A549 (cell line): ENCODE measurements around the gene NYAP1. TPM values are rescaled to one million over a fixed set of nuclear protein-coding genes. Genes with fewer than 3 reads are reported as not detected.

Experiments
- ATAC-seq, 2 experiments: fragments of 200-7000 bp in 1 of 2; fragments of >200 bp in 1 of 2; cut with Nextera tagmentation in 1 of 2; cut with Tn5 transposase in 1 of 2; 3 replicates each; pipeline versions ENCODE4 v1.8.0 to v1.9.1; 2018 to 2020; ENCODE audit warnings: mild to moderate bottlenecking in 1 of 2, moderate library complexity in 1 of 2
- CTCF ChIA-PET: fragments of 300-600 bp; sonication (Branson Sonifier 250); formaldehyde crosslinking; extraction: SDS; loops from one replicate; lab custom pipeline; 2021; ENCODE audit warnings: antibody characterized with exemption, inconsistent platforms; lab: Yijun Ruan, JAX
- POLR2A ChIA-PET: fragments of 350-600 bp; formaldehyde crosslinking; extraction: SDS; loops from one replicate; lab custom pipeline; 2021; ENCODE audit warnings: antibody characterized with exemption, inconsistent platforms; lab: Yijun Ruan, JAX
- DNase-seq, 2 experiments: peaks; one replicate each; pipeline versions ENCODE4 v3.0.0 to v3.0.0-alpha.2; 2011 to 2016; ENCODE audit warnings: low read depth in 1 of 2, low spot score in 1 of 2
- FAIRE-seq: peaks from 2 replicates; lab custom pipeline; 2011; peaks lifted over from hg19 to GRCh38; lab: Jason Lieb, UNC
- H3K27ac ChIP-seq, 2 experiments: fragments of >200 bp; sonication (Bioruptor Twin); formaldehyde crosslinking; 3 replicates each; pipeline ENCODE4 v1.5.1; 2016 to 2017
- H3K4me1 ChIP-seq: fragments of >200 bp; sonication (Bioruptor Twin); formaldehyde crosslinking; 3 replicates; pipeline ENCODE4 v1.6.1; 2016
- H3K4me2 ChIP-seq: fragments of >200 bp; sonication (Bioruptor Twin); formaldehyde crosslinking; 3 replicates; pipeline ENCODE4 v1.6.1; 2016
- H3K4me3 ChIP-seq: fragments of >200 bp; sonication (Bioruptor Twin); formaldehyde crosslinking; 3 replicates; pipeline ENCODE4 v1.5.1; 2016
- H3K9me3 ChIP-seq: fragments of >200 bp; sonication (Bioruptor Twin); formaldehyde crosslinking; 3 replicates; pipeline ENCODE4 v1.6.1; 2016
- CHD2 ChIP-seq: fragments of 150-350 bp; IDR thresholded peaks from 2 replicates; pipeline ENCODE4 v1.6.1; 2014; ENCODE audit warnings: low read length; ENCODE audit not compliant: partially characterized antibody
- CHD4 ChIP-seq: fragments of 200-600 bp; sonication (generic); IDR thresholded peaks from 2 replicates; pipeline ENCODE4 v1.6.1; 2016; ENCODE audit warnings: antibody characterized with exemption, mild to moderate bottlenecking, borderline replicate concordance
- EP300 ChIP-seq, 2 experiments: fragments of >200 bp; sonication (Bioruptor Twin); formaldehyde crosslinking; IDR thresholded peaks; 2 replicates in 1 of 2; 3 replicates in 1 of 2; pipeline ENCODE4 v1.6.1; 2016 to 2017
- FOSB ChIP-seq: fragments of 250-450 bp; sonication (Bioruptor Pico); IDR thresholded peaks from 2 replicates; pipeline ENCODE4 v1.5.0; 2020; ENCODE audit warnings: mild to moderate bottlenecking, moderate library complexity
- FOSL2 ChIP-seq, 2 experiments: fragments of 450-650 bp in 1 of 2; fragments of >200 bp in 1 of 2; sonication (Bioruptor Twin) in 1 of 2; formaldehyde crosslinking; IDR thresholded peaks; 2 replicates each; pipeline versions ENCODE4 v1.5.0 to v1.6.1; 2016 to 2020; ENCODE audit warnings: mild to moderate bottlenecking in 1 of 2, moderate library complexity in 1 of 2
- GATA3 ChIP-seq: IDR thresholded peaks from 2 replicates; pipeline ENCODE4 v1.6.1; 2012; ENCODE audit warnings: borderline replicate concordance
- HOXB5 ChIP-seq: fragments of 250-450 bp; sonication (Bioruptor Pico); IDR thresholded peaks from 2 replicates; pipeline ENCODE4 v1.5.0; 2020; ENCODE audit warnings: mild to moderate bottlenecking, moderate library complexity
- JUN ChIP-seq, 2 experiments: fragments of >200 bp; sonication (Bioruptor Twin); formaldehyde crosslinking; IDR thresholded peaks; 2 replicates in 1 of 2; 3 replicates in 1 of 2; pipeline ENCODE4 v1.6.1; 2016 to 2017
- KDM1A ChIP-seq: fragments of 200-600 bp; sonication (generic); IDR thresholded peaks from 2 replicates; pipeline ENCODE4 v1.6.1; 2016; ENCODE audit warnings: low read depth, mild to moderate bottlenecking
- MYC ChIP-seq: IDR thresholded peaks from 2 replicates; pipeline ENCODE4 v1.6.1; 2012; ENCODE audit warnings: mild to moderate bottlenecking, inconsistent platforms, low read length, improper control_type of control experiment, borderline replicate concordance
- NPAS2 ChIP-seq: fragments of 250-450 bp; sonication (Bioruptor Pico); IDR thresholded peaks from 2 replicates; pipeline ENCODE4 v1.8.0; 2022; ENCODE audit warnings: mild to moderate bottlenecking, moderate library complexity, borderline replicate concordance
- NR3C1 ChIP-seq: fragments of >200 bp; sonication (Bioruptor Twin); formaldehyde crosslinking; IDR thresholded peaks from 3 replicates; pipeline ENCODE4 v1.6.1; 2017
- POLR2AphosphoS2 ChIP-seq: conservative IDR thresholded peaks from 2 replicates; pipeline ENCODE4 v1.6.1; 2012; ENCODE audit warnings: low read length, improper control_type of control experiment, inconsistent platforms
- RAD21 ChIP-seq, 2 experiments: fragments of >200 bp in 1 of 2; sonication (Bioruptor Twin) in 1 of 2; formaldehyde crosslinking in 1 of 2; IDR thresholded peaks in 1 of 2; conservative IDR thresholded peaks in 1 of 2; 2 replicates in 1 of 2; 3 replicates in 1 of 2; pipeline ENCODE4 v1.6.1; 2012 to 2018; ENCODE audit warnings: inconsistent platforms in 1 of 2
- RARB ChIP-seq: fragments of 250-450 bp; sonication (Bioruptor Pico); IDR thresholded peaks from 2 replicates; pipeline ENCODE4 v1.8.0; 2021; ENCODE audit warnings: mild to moderate bottlenecking, moderate library complexity
- SMC3 ChIP-seq: fragments of >200 bp; sonication (Bioruptor Twin); formaldehyde crosslinking; IDR thresholded peaks from 3 replicates; pipeline ENCODE4 v1.6.1; 2018; ENCODE audit warnings: inconsistent platforms
- TP53 ChIP-seq: fragments of 250-450 bp; sonication (Bioruptor Pico); IDR thresholded peaks from 2 replicates; pipeline ENCODE4 v1.5.0; 2021; ENCODE audit warnings: mild to moderate bottlenecking, moderate library complexity
- ZFP36 ChIP-seq: fragments of 450-650 bp; IDR thresholded peaks from 2 replicates; pipeline ENCODE4 v1.6.1; 2014; ENCODE audit warnings: borderline replicate concordance; ENCODE audit not compliant: partially characterized antibody
- ZNF302 ChIP-seq: fragments of 250-450 bp; sonication (Bioruptor Pico); IDR thresholded peaks from 2 replicates; pipeline ENCODE4 v1.9.0; 2021; ENCODE audit warnings: inconsistent platforms, mild to moderate bottlenecking, moderate library complexity
- WGBS: methylation state at CpG from one replicate; pipeline ENCODE4 v1.1.6; 2017; ENCODE audit errors: missing lambda C conversion rate; 5-methylcytosine and 5-hydroxymethylcytosine counted together
- polyA plus RNA-seq, 4 experiments: library from polyadenylated mRNA; depleted of rRNA in 3 of 4; stranded (reverse); fragments of >200 nt; fragmentation: RNase III in 1 of 4; extraction: RNeasy Plus Mini Kit Qiagen cat#74134 plus additional on column Dnase treatment in 1 of 4; gene quantifications; 2 replicates in 3 of 4; 3 replicates in 1 of 4; pipeline ENCODE4 v1.2.3, GENCODE V29; 2011 to 2017
- TF ChIP-seq, protein P1 (sequence below): fragments of 200-600 bp; sonication (generic); IDR thresholded peaks from 2 replicates; pipeline ENCODE4 v1.6.1; 2016; ENCODE audit warnings: antibody characterized with exemption, mild to moderate bottlenecking, moderate library complexity
- TF ChIP-seq, protein P2 (sequence below): fragments of 150-350 bp; IDR thresholded peaks from 2 replicates; pipeline ENCODE4 v1.6.1; 2014; ENCODE audit warnings: low read depth, mild to moderate bottlenecking, low read length
- TF ChIP-seq, protein P3 (sequence below): fragments of >200 bp; sonication (Bioruptor Twin); formaldehyde crosslinking; IDR thresholded peaks from 3 replicates; pipeline ENCODE4 v1.6.1; 2016
- TF ChIP-seq, protein P4 (sequence below): IDR thresholded peaks from 2 replicates; pipeline ENCODE4 v1.6.1; 2012; ENCODE audit warnings: low read depth, borderline replicate concordance

The NYAP1 gene
- polyA plus RNA-seq, 2 of the 4 experiments (the other 2 are of a cell fraction): 0.47 to 3.1 TPM

DNA sequence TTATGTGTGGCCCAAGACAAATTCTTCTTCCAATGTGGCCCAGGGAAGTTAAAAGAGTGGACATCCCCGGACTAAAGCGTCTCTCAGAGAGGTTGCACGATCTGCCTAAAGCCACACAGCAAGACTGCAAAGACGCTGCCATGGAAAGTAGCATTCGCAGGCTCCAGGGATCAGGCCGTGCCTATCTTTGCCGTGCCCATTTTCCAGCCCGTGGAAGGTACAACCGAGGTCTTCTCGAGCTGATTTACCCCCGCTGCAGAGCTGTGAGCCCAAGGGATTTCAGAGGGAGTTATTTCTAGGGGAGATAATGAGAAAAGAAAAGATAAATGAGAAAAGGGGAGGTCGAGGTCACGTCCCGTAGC lies 1.0 kb upstream of the NYAP1 start:
- peak overlapping the region; percentile 88 to 94 for H3K27ac ChIP-seq
- CTCF ChIA-PET: interaction anchor here (0.6 to 8.5 kb wide), 41 partner anchors 9 to 237 kb away, joined by 3 to 127 read pairs (median 6); partner anchors contain the start of genes EPO, MEPCE, POP7 and SPACDR
- peak overlapping the region; percentile 99 for H3K4me2 ChIP-seq
- H3K9me3 ChIP-seq: no peaks in the 10 kb centered on the region
- H3K4me1 ChIP-seq: peaks cover 47% of the 10 kb centered on the region
- DNase-seq (no peak), ATAC-seq (no peak), FAIRE-seq (no peak)
- 41% methylated on average over 14 of the region's 14 CpGs for WGBS
- no peak for TF ChIP-seq RARB
- TF ChIP-seq HOXB5: no peak
- no peak for TF ChIP-seq FOSL2 (IDR thresholded peaks at IDR 0.05)
- no peak for TF ChIP-seq FOSL2 (CRISPR knock-in tag; IDR thresholded peaks at IDR 0.05)
- TF ChIP-seq MYC: no peak
- TF ChIP-seq POLR2AphosphoS2: no peak
- no peak for TF ChIP-seq TP53
- no peak for TF ChIP-seq SMC3
- TF ChIP-seq NPAS2 (CRISPR knock-in tag): no peak
- no peak for TF ChIP-seq JUN (IDR thresholded peaks at IDR 0.05)
- TF ChIP-seq RAD21 (conservative IDR thresholded peaks at IDR 0.05 in 1 of 2, IDR thresholded peaks at IDR 0.05 in 1 of 2): no peak
- TF ChIP-seq KDM1A: peak; percentile 86
- peak; percentile 65; the same call in 1 of the 2 replicates for TF ChIP-seq CHD4
- TF ChIP-seq GATA3: no peak
- peak; percentile 74 for TF ChIP-seq ZFP36
- TF ChIP-seq, protein P1, sequence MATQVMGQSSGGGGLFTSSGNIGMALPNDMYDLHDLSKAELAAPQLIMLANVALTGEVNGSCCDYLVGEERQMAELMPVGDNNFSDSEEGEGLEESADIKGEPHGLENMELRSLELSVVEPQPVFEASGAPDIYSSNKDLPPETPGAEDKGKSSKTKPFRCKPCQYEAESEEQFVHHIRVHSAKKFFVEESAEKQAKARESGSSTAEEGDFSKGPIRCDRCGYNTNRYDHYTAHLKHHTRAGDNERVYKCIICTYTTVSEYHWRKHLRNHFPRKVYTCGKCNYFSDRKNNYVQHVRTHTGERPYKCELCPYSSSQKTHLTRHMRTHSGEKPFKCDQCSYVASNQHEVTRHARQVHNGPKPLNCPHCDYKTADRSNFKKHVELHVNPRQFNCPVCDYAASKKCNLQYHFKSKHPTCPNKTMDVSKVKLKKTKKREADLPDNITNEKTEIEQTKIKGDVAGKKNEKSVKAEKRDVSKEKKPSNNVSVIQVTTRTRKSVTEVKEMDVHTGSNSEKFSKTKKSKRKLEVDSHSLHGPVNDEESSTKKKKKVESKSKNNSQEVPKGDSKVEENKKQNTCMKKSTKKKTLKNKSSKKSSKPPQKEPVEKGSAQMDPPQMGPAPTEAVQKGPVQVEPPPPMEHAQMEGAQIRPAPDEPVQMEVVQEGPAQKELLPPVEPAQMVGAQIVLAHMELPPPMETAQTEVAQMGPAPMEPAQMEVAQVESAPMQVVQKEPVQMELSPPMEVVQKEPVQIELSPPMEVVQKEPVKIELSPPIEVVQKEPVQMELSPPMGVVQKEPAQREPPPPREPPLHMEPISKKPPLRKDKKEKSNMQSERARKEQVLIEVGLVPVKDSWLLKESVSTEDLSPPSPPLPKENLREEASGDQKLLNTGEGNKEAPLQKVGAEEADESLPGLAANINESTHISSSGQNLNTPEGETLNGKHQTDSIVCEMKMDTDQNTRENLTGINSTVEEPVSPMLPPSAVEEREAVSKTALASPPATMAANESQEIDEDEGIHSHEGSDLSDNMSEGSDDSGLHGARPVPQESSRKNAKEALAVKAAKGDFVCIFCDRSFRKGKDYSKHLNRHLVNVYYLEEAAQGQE: no peak
- TF ChIP-seq, protein P2, sequence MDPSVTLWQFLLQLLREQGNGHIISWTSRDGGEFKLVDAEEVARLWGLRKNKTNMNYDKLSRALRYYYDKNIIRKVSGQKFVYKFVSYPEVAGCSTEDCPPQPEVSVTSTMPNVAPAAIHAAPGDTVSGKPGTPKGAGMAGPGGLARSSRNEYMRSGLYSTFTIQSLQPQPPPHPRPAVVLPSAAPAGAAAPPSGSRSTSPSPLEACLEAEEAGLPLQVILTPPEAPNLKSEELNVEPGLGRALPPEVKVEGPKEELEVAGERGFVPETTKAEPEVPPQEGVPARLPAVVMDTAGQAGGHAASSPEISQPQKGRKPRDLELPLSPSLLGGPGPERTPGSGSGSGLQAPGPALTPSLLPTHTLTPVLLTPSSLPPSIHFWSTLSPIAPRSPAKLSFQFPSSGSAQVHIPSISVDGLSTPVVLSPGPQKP: no peak
- no peak for TF ChIP-seq FOSB (CRISPR knock-in tag)
- no peak for TF ChIP-seq EP300 (IDR thresholded peaks at IDR 0.05)
- TF ChIP-seq CHD2: no peak
- TF ChIP-seq, protein P3, sequence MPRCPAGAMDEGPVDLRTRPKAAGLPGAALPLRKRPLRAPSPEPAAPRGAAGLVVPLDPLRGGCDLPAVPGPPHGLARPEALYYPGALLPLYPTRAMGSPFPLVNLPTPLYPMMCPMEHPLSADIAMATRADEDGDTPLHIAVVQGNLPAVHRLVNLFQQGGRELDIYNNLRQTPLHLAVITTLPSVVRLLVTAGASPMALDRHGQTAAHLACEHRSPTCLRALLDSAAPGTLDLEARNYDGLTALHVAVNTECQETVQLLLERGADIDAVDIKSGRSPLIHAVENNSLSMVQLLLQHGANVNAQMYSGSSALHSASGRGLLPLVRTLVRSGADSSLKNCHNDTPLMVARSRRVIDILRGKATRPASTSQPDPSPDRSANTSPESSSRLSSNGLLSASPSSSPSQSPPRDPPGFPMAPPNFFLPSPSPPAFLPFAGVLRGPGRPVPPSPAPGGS: no peak
- TF ChIP-seq NR3C1: no peak
- TF ChIP-seq ZNF302 (CRISPR knock-in tag): no peak
- TF ChIP-seq, protein P4, sequence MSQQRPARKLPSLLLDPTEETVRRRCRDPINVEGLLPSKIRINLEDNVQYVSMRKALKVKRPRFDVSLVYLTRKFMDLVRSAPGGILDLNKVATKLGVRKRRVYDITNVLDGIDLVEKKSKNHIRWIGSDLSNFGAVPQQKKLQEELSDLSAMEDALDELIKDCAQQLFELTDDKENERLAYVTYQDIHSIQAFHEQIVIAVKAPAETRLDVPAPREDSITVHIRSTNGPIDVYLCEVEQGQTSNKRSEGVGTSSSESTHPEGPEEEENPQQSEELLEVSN: no peak
- peak overlapping the region; percentile 73 for H3K4me3 ChIP-seq
- POLR2A ChIA-PET: interaction anchor here (1.6 to 1.9 kb wide), 2 partner anchors 63 to 103 kb away, joined by 5 to 6 read pairs; partner anchors contain the start of genes FBXO24 and LRCH4
